K562 (cell line): ENCODE measurements around the gene DAPK2. TPM values are rescaled to one million over a fixed set of nuclear protein-coding genes. Genes with fewer than 3 reads are reported as not detected.

Experiments
- ATAC-seq: fragments of 200-7000 bp; cut with Tn5 transposase; 3 replicates; pipeline ENCODE4 v1.9.1; 2020; ENCODE audit warnings: moderate library complexity
- BruUV-seq: library from RNA; stranded (reverse); fragments of 400-500 nt; replicated peaks from 2 replicates; lab custom pipeline; 2021; lab: Mats Ljungman, UMichigan
- CTCF ChIA-PET: fragments of 300-600 bp; formaldehyde crosslinking; extraction: SDS; loops from one replicate; lab custom pipeline; 2021; ENCODE audit warnings: low intra/inter-chr PET ratio; lab: Yijun Ruan, JAX
- POLR2A ChIA-PET: fragments of 300-600, 350-650 bp; sonication (Branson Sonifier 250); formaldehyde crosslinking; extraction: SDS; loops from one replicate; lab custom pipeline; 2021; ENCODE audit warnings: antibody characterized with exemption, inconsistent platforms; lab: Yijun Ruan, JAX
- DNase-seq, 4 experiments: peaks; one replicate each; pipeline versions ENCODE4 v3.0.0 to v3.0.0-alpha.2; 2011 to 2018; ENCODE audit warnings: low spot score in 3 of 4, mixed read lengths in 3 of 4; ENCODE audit errors: extremely low read depth in 1 of 4
- FAIRE-seq: peaks from 2 replicates; lab custom pipeline; 2011; peaks lifted over from hg19 to GRCh38; lab: Jason Lieb, UNC
- H2AFZ ChIP-seq: 2 replicates; pipeline ENCODE4 v1.6.0; 2011; ENCODE audit warnings: low read depth, low read length, control low read depth, inconsistent platforms
- H3K27ac ChIP-seq: fragments of 200-600 bp; 3 replicates; pipeline ENCODE4 v1.8.0; 2011; ENCODE audit warnings: low read depth, mild to moderate bottlenecking, control low read depth, inconsistent platforms, low read length, moderate library complexity, mixed read lengths; ENCODE audit errors: extremely low read depth
- H3K27me3 ChIP-seq, 2 experiments: fragments of 300-600 bp in 1 of 2; 2 replicates in 1 of 2; 3 replicates in 1 of 2; pipeline versions ENCODE4 v1.6.0 to v1.8.0; 2011; ENCODE audit warnings: inconsistent platforms in 2 of 2, low read length in 2 of 2, mild to moderate bottlenecking in 1 of 2, mixed read lengths in 1 of 2, moderate library complexity in 1 of 2; ENCODE audit not compliant: control insufficient read depth in 2 of 2, insufficient read depth in 2 of 2
- H3K36me3 ChIP-seq: fragments of 300-600 bp; 3 replicates; pipeline ENCODE4 v1.8.0; 2011; ENCODE audit warnings: mild to moderate bottlenecking, low read length, inconsistent platforms; ENCODE audit not compliant: control insufficient read depth, insufficient read depth
- H3K4me1 ChIP-seq, 2 experiments: fragments of 200-600 bp in 1 of 2; replicated peaks in 1 of 2; 2 replicates in 1 of 2; 3 replicates in 1 of 2; pipeline versions ENCODE4 v1.5.1 to v1.8.0; 2011; ENCODE audit warnings: inconsistent platforms in 2 of 2, low read length in 2 of 2, mild to moderate bottlenecking in 1 of 2, mixed read lengths in 1 of 2, moderate library complexity in 1 of 2; ENCODE audit not compliant: control insufficient read depth in 2 of 2, insufficient read depth in 2 of 2
- H3K4me2 ChIP-seq: 2 replicates; pipeline ENCODE4 v1.6.1; 2011; ENCODE audit warnings: low read length, control low read depth, inconsistent platforms, mixed read lengths; ENCODE audit not compliant: insufficient read depth
- H3K4me3 ChIP-seq: fragments of 200-600 bp; sonication (generic), shearing (Covaris generic); 2 replicates; pipeline ENCODE4 v1.5.1; 2016; ENCODE audit warnings: control low read depth, inconsistent platforms
- H3K79me2 ChIP-seq: fragments of 200-600 bp; 3 replicates; pipeline ENCODE4 v1.8.0; 2011; ENCODE audit warnings: low read length, inconsistent platforms; ENCODE audit not compliant: control insufficient read depth, insufficient read depth
- H3K9ac ChIP-seq, 2 experiments: 2 replicates each; pipeline versions ENCODE4 v1.6.0 to v1.6.1; 2011; ENCODE audit warnings: low read depth in 2 of 2, low read length in 2 of 2, control low read depth in 1 of 2, inconsistent platforms in 1 of 2, mild to moderate bottlenecking in 1 of 2, mixed read lengths in 1 of 2; ENCODE audit not compliant: insufficient read depth in 1 of 2
- H3K9me1 ChIP-seq: one replicate; pipeline ENCODE4 v1.6.0; 2011; ENCODE audit warnings: inconsistent platforms, mild to moderate bottlenecking, low read length, moderate library complexity; ENCODE audit not compliant: control insufficient read depth, insufficient read depth
- H3K9me3 ChIP-seq: replicated peaks from 2 replicates; pipeline ENCODE4 v1.5.1; 2011; ENCODE audit warnings: low read depth, low read length, inconsistent platforms; ENCODE audit not compliant: control insufficient read depth, insufficient read depth
- H4K20me1 ChIP-seq: replicated peaks from 2 replicates; pipeline ENCODE4 v1.6.1; 2011; ENCODE audit warnings: low read length, inconsistent platforms, mixed read lengths; ENCODE audit not compliant: control insufficient read depth, insufficient read depth
- BRD9 ChIP-seq: fragments of 450-650 bp; IDR thresholded peaks from 2 replicates; pipeline ENCODE4 v1.6.1; 2018; ENCODE audit warnings: low read depth; ENCODE audit not compliant: partially characterized antibody
- CHD2 ChIP-seq: IDR thresholded peaks from 2 replicates; pipeline ENCODE4 v1.6.1; 2011; ENCODE audit warnings: low read depth, low read length
- DACH1 ChIP-seq: fragments of 450-650 bp; IDR thresholded peaks from 2 replicates; pipeline ENCODE4 v1.6.1; 2018; ENCODE audit not compliant: partially characterized antibody
- DIDO1 ChIP-seq: fragments of 450-650 bp; IDR thresholded peaks from 2 replicates; pipeline ENCODE4 v1.6.1; 2016; ENCODE audit warnings: low read depth, missing biosample characterization, missing genetic modification characterization
- HNRNPLL ChIP-seq: fragments of 200-400 bp; formaldehyde crosslinking; IDR thresholded peaks from 2 replicates; pipeline ENCODE4 v1.6.1; 2017; ENCODE audit warnings: low read length, low read depth, mild to moderate bottlenecking; ENCODE audit not compliant: poor library complexity, severe bottlenecking
- KLF6 ChIP-seq: fragments of 250-450 bp; sonication (Bioruptor Pico); IDR thresholded peaks from 2 replicates; pipeline ENCODE4 v1.4.0; 2020; ENCODE audit warnings: mild to moderate bottlenecking, moderate library complexity, borderline replicate concordance
- NUFIP1 ChIP-seq: fragments of 450-650 bp; IDR thresholded peaks from 2 replicates; pipeline ENCODE4 v1.6.1; 2018; ENCODE audit not compliant: partially characterized antibody
- POLR2A ChIP-seq: fragments of 450-650 bp; conservative IDR thresholded peaks from 2 replicates; pipeline ENCODE4 v1.6.1; 2016
- RBFOX2 ChIP-seq: fragments of 200-400 bp; formaldehyde crosslinking; IDR thresholded peaks from 2 replicates; pipeline ENCODE4 v1.6.1; 2017; ENCODE audit warnings: low read depth, mild to moderate bottlenecking, low read length, moderate library complexity
- SREBF1 ChIP-seq: fragments of 150-350 bp; IDR thresholded peaks from 2 replicates; pipeline ENCODE4 v1.6.1; 2014; ENCODE audit warnings: antibody characterized with exemption, low read depth, low read length, borderline replicate concordance
- TCF3 ChIP-seq: sonication (generic); formaldehyde crosslinking; IDR thresholded peaks from 2 replicates; pipeline ENCODE4 v1.4.0; 2020; ENCODE audit warnings: mild to moderate bottlenecking, missing genetic modification reagents
- TEAD4 ChIP-seq, 2 experiments: sonication (generic) in 1 of 2; formaldehyde crosslinking in 1 of 2; IDR thresholded peaks; 2 replicates each; pipeline versions ENCODE4 v1.6.1 to v1.8.0; 2012 to 2022; ENCODE audit warnings: borderline replicate concordance in 1 of 2, inconsistent platforms in 1 of 2, low read length in 1 of 2, mild to moderate bottlenecking in 1 of 2, missing genetic modification reagents in 1 of 2
- ZNF134 ChIP-seq: fragments of 250-450 bp; sonication (Bioruptor Pico); conservative IDR thresholded peaks from 2 replicates; pipeline ENCODE4 v1.4.0; 2020
- WGBS: fragments of 100-300 bp; shearing (Covaris generic); methylation state at CpG from one replicate; pipeline ENCODE4 v1.1.6; 2016; ENCODE audit warnings: low coverage, mixed read lengths; ENCODE audit not compliant: insufficient coverage; ENCODE audit errors: missing lambda C conversion rate; 5-methylcytosine and 5-hydroxymethylcytosine counted together
- in situ Hi-C: fragments of 300-500 bp; cut with MboI; formaldehyde crosslinking; loops from 4 replicates; pipeline ENCODE4 v1.15.0; 2018; ENCODE audit warnings: inconsistent platforms, mixed read lengths
- intact Hi-C: fragments of 100-400 bp; cut with micrococcal nuclease; formaldehyde crosslinking; loops from 2 replicates; pipeline ENCODE4 v1.14.2; 2022
- polyA plus RNA-seq, 8 experiments: library from polyadenylated mRNA; depleted of rRNA in 4 of 8; stranded (reverse) in 5 of 8; unstranded in 3 of 8; fragments of >200 nt; fragmentation: Nextera tagmentation in 2 of 8; fragmentation: Illumina TruSeq in 1 of 8; extraction: Ambion mirVana in 2 of 8; extraction: Trizol in 1 of 8; gene quantifications; 2 replicates each; pipeline versions ENCODE4 v1.2.1 to v1.2.3, GENCODE V29; 2011 to 2014; ENCODE audit warnings: inconsistent platforms in 1 of 8, missing spikeins in 1 of 8
- total RNA-seq, 7 experiments: library from RNA; depleted of rRNA in 6 of 7; stranded (reverse); fragments of >200 nt in 6 of 7; fragmentation: Illumina TruSeq in 2 of 7; extraction: Trizol in 2 of 7; gene quantifications; 2 replicates each; pipeline versions ENCODE4 v1.2.1 to v1.2.3, GENCODE V29; 2011 to 2021; ENCODE audit warnings: low replicate concordance in 1 of 7
- TF ChIP-seq, protein P1 (sequence below): sonication (generic); formaldehyde crosslinking; IDR thresholded peaks from 2 replicates; pipeline ENCODE4 v1.8.1; 2023; ENCODE audit warnings: mild to moderate bottlenecking, missing genetic modification reagents

The DAPK2 gene
- total and polyA plus RNA-seq, 9 of the 15 experiments (the other 6 are each of a cell fraction or from before 2014, with no cell fraction given) = 0.14 to 5.2 (median 2.2) TPM

DNA sequence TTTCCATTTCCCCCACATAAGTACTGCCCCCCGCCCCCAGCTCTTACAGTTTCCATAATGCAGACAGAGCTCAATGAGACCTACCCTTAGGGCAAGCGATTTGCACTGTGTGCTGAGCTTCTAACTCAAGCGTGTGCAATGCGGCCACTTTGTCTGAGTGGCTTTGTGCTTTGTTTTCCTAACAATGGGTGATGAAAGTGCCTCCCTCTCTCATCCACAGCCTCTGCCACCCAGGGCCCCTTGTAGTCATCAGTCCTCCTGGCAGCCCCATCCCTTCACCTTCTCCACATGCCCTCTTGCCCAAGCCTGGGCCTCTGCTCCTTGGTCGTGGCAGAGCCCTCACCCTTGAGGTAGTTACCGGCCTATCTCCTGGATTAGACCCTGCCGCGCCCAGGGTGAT is 17.2 kb downstream of the DAPK2 start (continued):
- TF ChIP-seq, protein P1, sequence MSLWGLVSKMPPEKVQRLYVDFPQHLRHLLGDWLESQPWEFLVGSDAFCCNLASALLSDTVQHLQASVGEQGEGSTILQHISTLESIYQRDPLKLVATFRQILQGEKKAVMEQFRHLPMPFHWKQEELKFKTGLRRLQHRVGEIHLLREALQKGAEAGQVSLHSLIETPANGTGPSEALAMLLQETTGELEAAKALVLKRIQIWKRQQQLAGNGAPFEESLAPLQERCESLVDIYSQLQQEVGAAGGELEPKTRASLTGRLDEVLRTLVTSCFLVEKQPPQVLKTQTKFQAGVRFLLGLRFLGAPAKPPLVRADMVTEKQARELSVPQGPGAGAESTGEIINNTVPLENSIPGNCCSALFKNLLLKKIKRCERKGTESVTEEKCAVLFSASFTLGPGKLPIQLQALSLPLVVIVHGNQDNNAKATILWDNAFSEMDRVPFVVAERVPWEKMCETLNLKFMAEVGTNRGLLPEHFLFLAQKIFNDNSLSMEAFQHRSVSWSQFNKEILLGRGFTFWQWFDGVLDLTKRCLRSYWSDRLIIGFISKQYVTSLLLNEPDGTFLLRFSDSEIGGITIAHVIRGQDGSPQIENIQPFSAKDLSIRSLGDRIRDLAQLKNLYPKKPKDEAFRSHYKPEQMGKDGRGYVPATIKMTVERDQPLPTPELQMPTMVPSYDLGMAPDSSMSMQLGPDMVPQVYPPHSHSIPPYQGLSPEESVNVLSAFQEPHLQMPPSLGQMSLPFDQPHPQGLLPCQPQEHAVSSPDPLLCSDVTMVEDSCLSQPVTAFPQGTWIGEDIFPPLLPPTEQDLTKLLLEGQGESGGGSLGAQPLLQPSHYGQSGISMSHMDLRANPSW (CRISPR knock-in tag) = no peak
- TF ChIP-seq POLR2A (no peak), ZNF134 (no peak), TCF3 (CRISPR knock-in tag) (no peak), NUFIP1 (no peak), CHD2 (no peak)

DNA sequence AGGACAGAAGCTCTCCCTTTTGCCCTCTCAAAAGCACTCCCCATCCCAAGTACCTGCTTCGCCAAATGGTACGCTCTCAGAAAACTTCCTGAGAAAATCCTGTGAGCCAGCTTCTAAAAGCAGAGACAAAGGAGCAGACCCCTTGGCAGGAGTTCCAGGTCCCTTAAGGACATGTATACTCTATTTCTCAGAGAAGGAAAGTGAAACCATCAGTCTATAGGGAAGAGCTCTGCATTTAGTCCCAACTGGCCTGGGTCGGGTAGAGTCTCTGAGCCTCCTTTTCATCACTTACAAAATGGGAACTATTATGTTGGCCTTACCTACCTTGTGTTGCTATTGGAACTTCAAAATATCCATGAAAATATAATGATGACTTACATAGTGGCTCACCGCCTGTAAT is 19.7 kb downstream of the DAPK2 start:
- FAIRE-seq (no peak), DNase-seq (no peak), ATAC-seq (no peak)
- intact Hi-C loops (no loop called here), in situ Hi-C loops (no loop called here)
- H3K27ac ChIP-seq = no peak overlapping the region
- no peaks in the 10 kb centered on the region for H4K20me1 ChIP-seq
- no peaks in the 10 kb centered on the region for H3K9me1 ChIP-seq
- no peak overlapping the region for H3K4me2 ChIP-seq
- POLR2A ChIA-PET = interaction anchor here (1.2 kb wide), 1 partner anchor 10 kb away, joined by 5 read pairs; no protein-coding TSS in a partner anchor
- H3K9me3 ChIP-seq = no peaks in the 10 kb centered on the region
- no TSS peak for BruUV-seq
- CTCF ChIA-PET = no interaction called here
- H3K79me2 ChIP-seq = no peaks in the 10 kb centered on the region
- no peaks in the 10 kb centered on the region for H3K27me3 ChIP-seq
- H2AFZ ChIP-seq = no peak overlapping the region
- 81% methylated on average over 4 of the region's 4 CpGs for WGBS
- no peak overlapping the region for H3K4me3 ChIP-seq
- no peak overlapping the region for H3K9ac ChIP-seq
- H3K36me3 ChIP-seq = no peaks in the 10 kb centered on the region
- no peak for TF ChIP-seq SREBF1
- no peak for TF ChIP-seq BRD9
- TF ChIP-seq KLF6 = no peak
- TF ChIP-seq DIDO1 (tag) = no peak
- no peak for TF ChIP-seq RBFOX2
- TF ChIP-seq TEAD4 (IDR thresholded peaks at IDR 0.05; ENCODE audit: low read length) = no peak
- no peak for TF ChIP-seq TEAD4 (CRISPR knock-in tag; IDR thresholded peaks at IDR 0.05; ENCODE audit: borderline replicate concordance)
- TF ChIP-seq DACH1 = no peak
- no peak for TF ChIP-seq HNRNPLL
- H3K4me1 ChIP-seq = peaks cover 3 to 9% of the 10 kb centered on the region in 2 experiments; a peak in 4 of 5 replicates
